HG03521 (cell line): ENCODE measurements around the gene C2CD3.

ENCODE experiments used
- ATAC-seq: cut with Tn5 transposase; IDR thresholded peaks from one replicate; pipeline ENCODE4 v1.9.1; 2021; ENCODE audit warnings: mild to moderate bottlenecking, moderate library complexity; ENCODE audit not compliant: unreplicated experiment

C2CD3 gene

DNA sequence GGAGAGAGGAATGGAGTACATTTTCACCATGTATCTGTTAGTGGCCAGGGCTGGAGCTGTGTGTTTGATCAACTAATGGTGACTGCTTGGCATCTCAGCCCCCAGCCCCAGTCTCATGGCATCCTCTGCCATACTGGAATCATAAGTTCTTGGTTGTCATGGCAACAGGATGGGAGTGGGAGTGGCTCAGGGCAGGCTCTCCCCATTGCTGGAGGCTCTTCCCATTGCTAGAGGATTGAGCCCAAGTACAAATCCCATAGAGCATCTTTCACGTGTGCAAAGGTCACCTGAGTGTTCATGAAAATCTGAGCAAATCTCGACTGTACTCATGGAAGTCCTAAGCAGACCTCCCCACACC is 205.1 kb downstream of the C2CD3 start:
- no peak for ATAC-seq

DNA sequence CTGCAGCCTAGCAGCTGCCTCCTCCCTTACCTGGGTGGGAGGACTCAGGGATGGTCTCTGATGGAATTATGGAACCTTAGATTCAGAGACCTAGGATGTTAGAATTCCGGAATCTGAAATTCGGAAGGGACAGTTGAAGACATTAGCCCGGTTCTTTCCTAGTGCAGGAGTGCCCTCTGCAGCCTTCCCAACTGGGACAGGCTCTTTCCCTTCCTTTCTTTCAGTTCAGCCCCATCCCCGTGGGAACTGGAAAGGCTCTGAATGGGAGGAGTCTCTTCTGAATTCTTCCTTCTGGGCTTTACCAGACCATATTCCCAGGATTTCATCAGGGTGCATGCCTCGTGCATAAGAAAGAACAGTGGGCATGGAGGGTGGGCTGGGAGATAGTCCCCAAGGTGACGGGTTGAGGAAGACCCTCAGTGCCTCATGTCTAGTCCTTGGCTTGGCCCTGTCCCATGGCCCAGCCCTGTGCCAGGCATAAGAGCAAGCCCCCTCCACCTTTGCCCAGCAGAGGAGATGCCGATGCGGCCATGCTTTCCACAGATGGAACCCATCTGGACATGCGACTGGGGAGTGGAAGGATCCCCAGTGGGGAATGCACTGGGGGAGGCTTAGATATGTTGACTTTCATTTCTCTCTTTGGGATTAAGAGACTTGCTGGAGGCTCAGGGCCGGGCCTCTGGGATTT is 205.6 kb downstream of the C2CD3 start:
- no peak for ATAC-seq

DNA sequence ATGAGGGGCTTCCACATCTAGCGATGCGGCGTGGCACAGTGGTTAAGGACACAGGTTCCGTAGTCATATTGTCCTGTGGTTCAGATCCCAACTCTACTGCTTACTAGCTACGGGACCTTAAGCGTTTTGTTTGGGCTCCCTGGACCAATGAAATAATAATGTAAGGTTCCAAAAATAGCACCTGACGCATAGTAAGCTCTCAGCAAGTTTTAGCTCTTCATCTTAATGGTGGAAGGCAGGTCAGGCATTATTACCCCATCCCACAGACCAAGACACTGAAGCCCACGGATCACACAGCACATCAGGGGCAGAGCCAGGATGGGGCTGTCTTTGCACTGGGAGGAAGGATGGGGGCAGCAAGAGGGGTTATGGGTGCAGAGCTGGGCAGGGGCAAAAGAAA is 206.9 kb downstream of the C2CD3 start:
- ATAC-seq: no peak
